Neural cell (in vitro differentiated cells): ENCODE results near the gene BMPR2. TPM values are rescaled to one million over a fixed set of nuclear protein-coding genes. Genes with fewer than 3 reads are reported as not detected.

Experiments
- H2AFZ ChIP-seq: fragments of 200-600, 300-800 bp; sonication (generic), shearing (Covaris generic); 2 replicates; pipeline ENCODE4 v1.6.0; 2014; ENCODE audit warnings: low read depth, mild to moderate bottlenecking, antibody characterized with exemption, low read length, moderate library complexity
- H3F3A ChIP-seq: fragments of 200-600 bp; shearing (Covaris generic); 2 replicates; pipeline ENCODE4 v1.6.1; 2016; ENCODE audit warnings: mild to moderate bottlenecking, moderate library complexity, mixed read lengths, antibody characterized with exemption, low read length; ENCODE audit not compliant: insufficient read depth, poor library complexity, severe bottlenecking
- H3K27ac ChIP-seq: fragments of 200-600, 300-800 bp; sonication (generic), shearing (Covaris generic); 2 replicates; pipeline ENCODE4 v1.5.1; 2014; ENCODE audit warnings: mild to moderate bottlenecking, low read length, moderate library complexity
- H3K27me3 ChIP-seq: fragments of 300-800, 200-600 bp; sonication (generic), shearing (Covaris generic); 2 replicates; pipeline ENCODE4 v1.6.0; 2014; ENCODE audit warnings: mild to moderate bottlenecking, low read depth, low read length, moderate library complexity; ENCODE audit not compliant: insufficient read depth
- H3K36me3 ChIP-seq: fragments of 300-800, 200-600 bp; sonication (generic), shearing (Covaris generic); 2 replicates; pipeline ENCODE4 v1.5.1; 2014; ENCODE audit warnings: mild to moderate bottlenecking, antibody characterized with exemption, low read length, moderate library complexity; ENCODE audit not compliant: insufficient read depth
- H3K4me2 ChIP-seq: fragments of 300-800, 200-600 bp; sonication (generic), shearing (Covaris generic); 2 replicates; pipeline ENCODE4 v1.6.0; 2014; ENCODE audit warnings: mild to moderate bottlenecking, low read length
- H3K4me3 ChIP-seq: fragments of 300-800, 200-600 bp; sonication (generic), shearing (Covaris generic); 2 replicates; pipeline ENCODE4 v1.5.1; 2014; ENCODE audit warnings: mild to moderate bottlenecking, low read length, moderate library complexity
- H3K79me2 ChIP-seq: fragments of 200-600 bp; shearing (Covaris generic); replicated peaks from 2 replicates; pipeline ENCODE4 v1.6.0; 2014; ENCODE audit warnings: mild to moderate bottlenecking, low read length, moderate library complexity; ENCODE audit not compliant: insufficient read depth
- H3K9ac ChIP-seq: fragments of 300-800, 200-600 bp; sonication (generic), shearing (Covaris generic); 2 replicates; pipeline ENCODE4 v1.6.1; 2016; ENCODE audit warnings: mild to moderate bottlenecking, low read length, mixed read lengths
- H3K9me2 ChIP-seq: fragments of 200-600 bp; shearing (Covaris generic); 2 replicates; pipeline ENCODE4 v1.6.1; 2016; ENCODE audit warnings: mild to moderate bottlenecking, low read length, mixed read lengths; ENCODE audit not compliant: insufficient read depth
- H3K9me3 ChIP-seq: fragments of 200-600, 300-800 bp; sonication (generic), shearing (Covaris generic); 2 replicates; pipeline ENCODE4 v1.6.1; 2016; ENCODE audit warnings: mild to moderate bottlenecking, mixed run types, low read length, moderate library complexity, mixed read lengths
- H4K20me1 ChIP-seq: fragments of 200-600 bp; shearing (Covaris generic); 2 replicates; pipeline ENCODE4 v1.6.1; 2016; ENCODE audit warnings: mild to moderate bottlenecking, mixed run types; ENCODE audit not compliant: insufficient read depth
- CTCF ChIP-seq: fragments of 450-650 bp; IDR thresholded peaks from 2 replicates; pipeline ENCODE4 v1.5.1; 2014; ENCODE audit warnings: antibody characterized with exemption, mild to moderate bottlenecking, moderate library complexity; ENCODE audit not compliant: poor library complexity, severe bottlenecking
- EP300 ChIP-seq: fragments of 450-650 bp; conservative IDR thresholded peaks from 2 replicates; pipeline ENCODE4 v1.6.1; 2014; ENCODE audit warnings: antibody characterized with exemption, mild to moderate bottlenecking, moderate library complexity; ENCODE audit not compliant: poor library complexity, severe bottlenecking
- EZH2 ChIP-seq: fragments of 200-600, 300-800 bp; shearing (Covaris generic), sonication (generic); IDR thresholded peaks from 2 replicates; pipeline ENCODE4 v1.6.1; 2014; ENCODE audit warnings: antibody characterized with exemption, low read length, borderline replicate concordance, mild to moderate bottlenecking; ENCODE audit not compliant: insufficient read depth, poor library complexity, severe bottlenecking
- MXI1 ChIP-seq: fragments of 450-650 bp; conservative IDR thresholded peaks from 2 replicates; pipeline ENCODE4 v1.6.1; 2014; ENCODE audit warnings: antibody characterized with exemption, mild to moderate bottlenecking; ENCODE audit not compliant: poor library complexity, severe bottlenecking
- POLR2AphosphoS5 ChIP-seq: IDR thresholded peaks from 2 replicates; pipeline ENCODE4 v1.6.1; 2012
- RAD21 ChIP-seq: fragments of 450-650 bp; conservative IDR thresholded peaks from 2 replicates; pipeline ENCODE4 v1.6.1; 2014; ENCODE audit warnings: antibody characterized with exemption, mild to moderate bottlenecking, moderate library complexity
- REST ChIP-seq: IDR thresholded peaks from 2 replicates; pipeline ENCODE4 v1.6.1; 2012; ENCODE audit warnings: borderline replicate concordance
- SMC3 ChIP-seq: fragments of 450-650 bp; conservative IDR thresholded peaks from 2 replicates; pipeline ENCODE4 v1.6.1; 2014; ENCODE audit warnings: antibody characterized with exemption, mild to moderate bottlenecking, moderate library complexity; ENCODE audit not compliant: poor library complexity
- TAF1 ChIP-seq: IDR thresholded peaks from 2 replicates; pipeline ENCODE4 v1.6.1; 2012; ENCODE audit warnings: low read depth
- polyA plus RNA-seq: library from polyadenylated mRNA; depleted of rRNA; stranded (reverse); fragments of >200 nt; gene quantifications from 2 replicates; pipeline ENCODE4 v1.2.3, GENCODE V29; 2014

BMPR2 gene
- polyA plus RNA-seq, 1 donor from 2014 or later, result 18.4 TPM

DNA sequence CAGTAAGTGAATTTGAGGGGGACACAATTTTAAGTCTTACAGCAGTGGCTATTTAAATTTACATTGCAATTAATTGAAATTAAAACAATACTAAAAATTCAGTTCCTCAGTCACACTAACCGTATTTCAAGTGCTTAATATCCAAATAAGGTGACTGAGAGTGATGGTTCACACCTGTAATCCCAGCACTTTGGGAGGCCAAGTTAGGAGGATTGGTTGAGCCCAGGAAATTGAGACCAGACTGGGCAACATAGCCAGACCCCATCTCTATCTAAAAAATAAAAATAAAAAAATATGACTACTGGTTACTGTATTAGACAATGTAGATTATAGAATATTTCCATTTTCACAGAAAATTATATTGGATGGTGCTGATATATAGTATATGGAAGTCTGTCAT lies 79.0 kb downstream of the BMPR2 start:
- Histone ChIP-seq H4K20me1 (no peaks in the 10 kb centered on the region), H2AFZ (no peak overlapping the region), H3K79me2 (peaks cover 23% of the 10 kb centered on the region), H3K36me3 (no peaks in the 10 kb centered on the region), H3K4me3 (no peak overlapping the region), H3K9ac (no peak overlapping the region), H3F3A (no peaks in the 10 kb centered on the region), H3K27ac (no peak overlapping the region), H3K4me2 (no peak overlapping the region), H3K9me2 (no peaks in the 10 kb centered on the region), H3K9me3 (no peaks in the 10 kb centered on the region), H3K27me3 (no peaks in the 10 kb centered on the region)
- TF ChIP-seq EP300, result no peak

- Histone ChIP-seq H3K36me3 (no peaks in the 10 kb centered on the region), H3K9me2 (no peaks in the 10 kb centered on the region), H3K4me3 (no peak overlapping the region), H3F3A (no peaks in the 10 kb centered on the region), H4K20me1 (no peaks in the 10 kb centered on the region), H3K9me3 (no peaks in the 10 kb centered on the region), H3K27me3 (no peaks in the 10 kb centered on the region), H3K79me2 (peaks cover 11% of the 10 kb centered on the region), H3K9ac (no peak overlapping the region), H3K4me2 (no peak overlapping the region), H3K27ac (no peak overlapping the region), H2AFZ (no peak overlapping the region)
- TF ChIP-seq SMC3 (no peak), REST (no peak), EZH2 (no peak), POLR2AphosphoS5 (no peak), EP300 (no peak), RAD21 (no peak), MXI1 (no peak), TAF1 (no peak), CTCF (no peak)
These were observed 84.0 kb downstream of the BMPR2 start for GRCh38 chr2:202460119-202460518.

DNA sequence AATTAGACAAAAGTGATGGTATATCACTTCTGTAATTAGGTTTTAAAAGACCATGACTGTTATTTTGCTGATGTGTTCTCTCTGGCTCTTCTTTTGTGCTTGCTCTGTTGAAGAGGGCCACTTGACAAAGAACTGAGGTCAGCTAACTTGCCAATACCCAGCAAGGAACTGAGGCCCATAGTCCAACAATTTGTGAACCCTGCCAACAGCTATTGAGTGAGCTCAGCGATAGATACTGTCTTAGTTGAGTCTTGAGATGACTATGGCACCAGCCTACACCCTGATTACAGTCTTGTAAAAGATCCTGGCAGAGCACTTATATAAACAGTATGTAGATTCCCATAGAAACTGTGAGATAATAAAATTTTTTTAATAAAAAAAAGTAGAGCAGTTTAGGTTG lies 103.0 kb downstream of the BMPR2 start:
- no peaks in the 10 kb centered on the region for H3K27me3 ChIP-seq
- no peak for TF ChIP-seq EP300
- TF ChIP-seq RAD21, result no peak
- no peak for TF ChIP-seq POLR2AphosphoS5
- no peak for TF ChIP-seq REST
- TF ChIP-seq TAF1, result no peak
- no peak for TF ChIP-seq MXI1
- TF ChIP-seq CTCF, result no peak
- TF ChIP-seq EZH2, result no peak
- no peak for TF ChIP-seq SMC3
- H3K27ac ChIP-seq, result no peak overlapping the region
- H3K9me3 ChIP-seq, result no peaks in the 10 kb centered on the region
- no peaks in the 10 kb centered on the region for H3F3A ChIP-seq
- no peak overlapping the region for H3K4me3 ChIP-seq
- no peak overlapping the region for H3K4me2 ChIP-seq
- no peaks in the 10 kb centered on the region for H3K9me2 ChIP-seq
- H3K9ac ChIP-seq, result no peak overlapping the region
- no peak overlapping the region for H2AFZ ChIP-seq
- H4K20me1 ChIP-seq, result no peaks in the 10 kb centered on the region
- H3K36me3 ChIP-seq, result no peaks in the 10 kb centered on the region
- H3K79me2 ChIP-seq, result no peaks in the 10 kb centered on the region
